Nephron progenitor cell (in vitro differentiated cells): Measurements from ENCODE around the gene NEAT1.
"Not testable (repeated sequence)": the region's sequence is repeated elsewhere in the genome, so short reads cannot be mapped to it uniquely, and the experiment has no call there.

ENCODE experiments used
- DNase-seq: peaks from one replicate; pipeline ENCODE4 v3.0.0; 2021
- H3K27ac Mint-ChIP-seq: 2 replicates; pipeline ENCODE4 v1.8.0; 2021; ENCODE audit warnings: mild to moderate bottlenecking, moderate library complexity, mixed read lengths
- H3K27me3 Mint-ChIP-seq: 2 replicates; pipeline ENCODE4 v1.8.0; 2021; ENCODE audit warnings: mild to moderate bottlenecking, low read depth, mixed read lengths; ENCODE audit not compliant: poor library complexity
- H3K36me3 Mint-ChIP-seq: 2 replicates; pipeline ENCODE4 v1.8.0; 2021; ENCODE audit warnings: low read depth, mixed read lengths
- H3K4me1 Mint-ChIP-seq: 2 replicates; pipeline ENCODE4 v1.8.0; 2021; ENCODE audit warnings: mixed read lengths
- H3K4me3 Mint-ChIP-seq: 2 replicates; pipeline ENCODE4 v1.8.0; 2021; ENCODE audit warnings: mild to moderate bottlenecking, moderate library complexity, mixed read lengths
- H3K9me3 Mint-ChIP-seq: 2 replicates; pipeline ENCODE4 v1.8.0; 2021; ENCODE audit warnings: mild to moderate bottlenecking, moderate library complexity, mixed read lengths
- CTCF ChIP-seq: fragments of 200-600 bp; sonication (generic); IDR thresholded peaks from 2 replicates; pipeline ENCODE4 v1.5.0; 2021; ENCODE audit warnings: antibody characterized with exemption

NEAT1 gene

GRCh38 chr11:65404638-65405339 is 17.8 kb upstream of the NEAT1 start:
- Mint-ChIP-seq H3K4me1 (peaks cover 12% of the 10 kb centered on the region), H3K9me3 (no peaks in the 10 kb centered on the region), H3K27ac (no peak overlapping the region), H3K4me3 (no peak overlapping the region), H3K36me3 (peaks cover 19% of the 10 kb centered on the region), H3K27me3 (no peaks in the 10 kb centered on the region)
- no peak for DNase-seq
- TF ChIP-seq CTCF: no peak

- H3K27me3 Mint-ChIP-seq: no peaks in the 10 kb centered on the region
- DNase-seq: no peak
- no peaks in the 10 kb centered on the region for H3K9me3 Mint-ChIP-seq
- no peak overlapping the region for H3K27ac Mint-ChIP-seq
- no peak overlapping the region for H3K4me3 Mint-ChIP-seq
- peaks cover 31% of the 10 kb centered on the region for H3K4me1 Mint-ChIP-seq
- TF ChIP-seq CTCF: no peak
- H3K36me3 Mint-ChIP-seq: peaks cover 19% of the 10 kb centered on the region
Measured at GRCh38 chr11:65410936-65411680, 11.5 kb upstream of the NEAT1 start.

- TF ChIP-seq CTCF: no peak
- H3K36me3 Mint-ChIP-seq: peaks cover 19% of the 10 kb centered on the region
- H3K4me3 Mint-ChIP-seq: no peak overlapping the region
- no peak for DNase-seq
- no peaks in the 10 kb centered on the region for H3K9me3 Mint-ChIP-seq
- peaks cover 37% of the 10 kb centered on the region for H3K4me1 Mint-ChIP-seq
- no peaks in the 10 kb centered on the region for H3K27me3 Mint-ChIP-seq
- no peak overlapping the region for H3K27ac Mint-ChIP-seq
Measured at GRCh38 chr11:65411681-65412070, 10.9 kb upstream of the NEAT1 start.

- Mint-ChIP-seq H3K9me3 (no peaks in the 10 kb centered on the region), H3K27me3 (no peaks in the 10 kb centered on the region), H3K4me1 (peaks cover 45% of the 10 kb centered on the region), H3K4me3 (no peak overlapping the region), H3K27ac (no peak overlapping the region), H3K36me3 (peaks cover 19% of the 10 kb centered on the region)
- DNase-seq: no peak
- no peak for TF ChIP-seq CTCF
Measured at GRCh38 chr11:65412271-65413076, 10.1 kb upstream of the NEAT1 start.

- H3K27ac Mint-ChIP-seq, H3K27me3 Mint-ChIP-seq, DNase-seq, H3K9me3 Mint-ChIP-seq, H3K4me3 Mint-ChIP-seq: not testable (repeated sequence)
- Mint-ChIP-seq H3K4me1 (peaks cover 52% of the 10 kb centered on the region), H3K36me3 (peaks cover 19% of the 10 kb centered on the region)
Measured at GRCh38 chr11:65413077-65413664, 9.4 kb upstream of the NEAT1 start.
